Endothelial cell of umbilical vein (primary cell): ENCODE data around the gene MIXL1. TPM values are rescaled to one million over a fixed set of nuclear protein-coding genes. Genes with fewer than 3 reads are reported as not detected.

Source experiments
- BruUV-seq: library from RNA; stranded (reverse); fragments of 400-500 nt; replicated peaks from 2 replicates; lab custom pipeline; 2021; lab: Mats Ljungman, UMichigan
- CTCF ChIA-PET: fragments of 300-600, 350-600 bp; sonication (Branson Sonifier 250); formaldehyde crosslinking; loops from one replicate; lab custom pipeline; 2021; ENCODE audit warnings: antibody characterized with exemption, inconsistent platforms; lab: Charles Lee
- POLR2A ChIA-PET: fragments of 300-600, 350-600 bp; sonication (Branson Sonifier 250); formaldehyde crosslinking; loops from one replicate; lab custom pipeline; 2021; ENCODE audit warnings: antibody characterized with exemption, inconsistent platforms; lab: Charles Lee
- DNase-seq: peaks from one replicate; pipeline ENCODE4 v3.0.0-alpha.2; 2011; ENCODE audit warnings: low read depth, low spot score
- FAIRE-seq: peaks from 2 replicates; lab custom pipeline; 2011; peaks lifted over from hg19 to GRCh38; lab: Jason Lieb, UNC
- H2AFZ ChIP-seq: 2 replicates; pipeline ENCODE4 v1.6.0; 2012; ENCODE audit warnings: low read depth, low read length, control low read depth, inconsistent platforms
- H3K27ac ChIP-seq: 2 replicates; pipeline ENCODE4 v1.5.1; 2011; ENCODE audit warnings: low read depth, mild to moderate bottlenecking, control low read depth, low read length, moderate library complexity; ENCODE audit not compliant: insufficient read depth
- H3K27me3 ChIP-seq, 2 experiments: 2 replicates each; pipeline versions ENCODE4 v1.6.0 to v1.6.1; 2011; ENCODE audit warnings: low read length in 2 of 2, mixed read lengths in 1 of 2; ENCODE audit not compliant: control insufficient read depth in 2 of 2, insufficient read depth in 2 of 2
- H3K36me3 ChIP-seq, 2 experiments: 2 replicates in 1 of 2; 3 replicates in 1 of 2; pipeline ENCODE4 v1.5.1; 2011; ENCODE audit warnings: low read length in 2 of 2, mild to moderate bottlenecking in 1 of 2, moderate library complexity in 1 of 2; ENCODE audit not compliant: control insufficient read depth in 2 of 2, insufficient read depth in 2 of 2; ENCODE audit errors: extremely low read depth in 1 of 2
- H3K4me1 ChIP-seq: 3 replicates; pipeline ENCODE4 v1.5.1; 2011; ENCODE audit warnings: mild to moderate bottlenecking, low read length; ENCODE audit not compliant: control insufficient read depth, insufficient read depth; ENCODE audit errors: extremely low read depth
- H3K4me2 ChIP-seq: 2 replicates; pipeline ENCODE4 v1.6.1; 2011; ENCODE audit warnings: low read length, control low read depth, mixed read lengths; ENCODE audit not compliant: insufficient read depth
- H3K4me3 ChIP-seq, 3 experiments: fragments of 200-600 bp in 1 of 3; sonication (generic), shearing (Covaris generic) in 1 of 3; replicated peaks in 1 of 3; 2 replicates each; pipeline ENCODE4 v1.5.1; 2011 to 2016; ENCODE audit warnings: control low read depth in 3 of 3, low read length in 3 of 3, mild to moderate bottlenecking in 2 of 3, inconsistent platforms in 1 of 3, low read depth in 1 of 3, moderate library complexity in 1 of 3; ENCODE audit not compliant: insufficient read depth in 1 of 3
- H3K79me2 ChIP-seq: 2 replicates; pipeline ENCODE4 v1.6.0; 2012; ENCODE audit warnings: low read length, inconsistent platforms; ENCODE audit not compliant: control insufficient read depth, insufficient read depth
- H3K9ac ChIP-seq: replicated peaks from 2 replicates; pipeline ENCODE3; 2011; ENCODE audit warnings: low read length, control low read depth; ENCODE audit not compliant: insufficient read depth; ENCODE audit errors: extremely low read depth
- H3K9me1 ChIP-seq: replicated peaks from 3 replicates; pipeline ENCODE4 v1.6.0; 2011; ENCODE audit warnings: mild to moderate bottlenecking, low read length; ENCODE audit not compliant: control insufficient read depth, insufficient read depth; ENCODE audit errors: extremely low read depth
- H3K9me3 ChIP-seq: replicated peaks from 2 replicates; pipeline ENCODE4 v1.5.1; 2012; ENCODE audit warnings: low read length, inconsistent platforms; ENCODE audit not compliant: control insufficient read depth, insufficient read depth
- H4K20me1 ChIP-seq: replicated peaks from 2 replicates; pipeline ENCODE3; 2011; ENCODE audit warnings: mild to moderate bottlenecking, low read length; ENCODE audit not compliant: control insufficient read depth, insufficient read depth; ENCODE audit errors: extremely low read depth
- EZH2 ChIP-seq: IDR thresholded peaks from 2 replicates; pipeline ENCODE4 v1.6.1; 2012; ENCODE audit warnings: borderline replicate concordance, low read depth, mild to moderate bottlenecking, moderate library complexity, low read length, inconsistent platforms; ENCODE audit not compliant: severe bottlenecking
- FOS ChIP-seq: IDR thresholded peaks from 2 replicates; pipeline ENCODE4 v1.6.1; 2011; ENCODE audit warnings: mild to moderate bottlenecking, low read length, moderate library complexity, borderline replicate concordance; ENCODE audit not compliant: insufficient read depth
- GATA2 ChIP-seq: IDR thresholded peaks from 2 replicates; pipeline ENCODE4 v1.7.0; 2011; ENCODE audit warnings: low read depth, mild to moderate bottlenecking, moderate library complexity, mixed read lengths, low read length; ENCODE audit not compliant: insufficient read length, insufficient read depth
- JUN ChIP-seq: IDR thresholded peaks from 2 replicates; pipeline ENCODE4 v1.6.1; 2011; ENCODE audit warnings: borderline replicate concordance, low read depth; ENCODE audit not compliant: insufficient read length, insufficient read depth
- MYC ChIP-seq: IDR thresholded peaks from one replicate; pipeline ENCODE4 v1.6.1; 2011; ENCODE audit warnings: mild to moderate bottlenecking, low read depth, low read length
- POLR2A ChIP-seq: IDR thresholded peaks from 2 replicates; pipeline ENCODE4 v1.6.1; 2012; ENCODE audit warnings: low read depth, mild to moderate bottlenecking, control low read depth, low read length
- POLR2AphosphoS5 ChIP-seq: IDR thresholded peaks from 2 replicates; pipeline ENCODE4 v1.6.1; 2012; ENCODE audit warnings: low read depth, mild to moderate bottlenecking, control low read depth, low read length, moderate library complexity; ENCODE audit not compliant: insufficient read depth
- dilution Hi-C: fragments of 300-500 bp; cut with MboI; formaldehyde crosslinking; loops from one replicate; pipeline ENCODE4 v1.15.0; 2019; ENCODE audit warnings: low sequenced_read_pairs; ENCODE audit not compliant: extremely low pct_ligation_motif_present
- intact Hi-C: fragments of 100-400 bp; cut with micrococcal nuclease; formaldehyde crosslinking; loops from one replicate; pipeline ENCODE4 v1.10.0; 2022
- polyA plus RNA-seq, 4 experiments: library from polyadenylated mRNA; depleted of rRNA in 3 of 4; stranded (reverse) in 3 of 4; unstranded in 1 of 4; fragments of >200 nt; gene quantifications; 2 replicates each; pipeline versions ENCODE4 v1.2.1 to v1.2.3, GENCODE V29; 2011 to 2012; ENCODE audit warnings: missing spikeins in 1 of 4
- total RNA-seq: library from RNA; stranded (reverse); gene quantifications from 2 replicates; pipeline ENCODE4 v1.2.3, GENCODE V29; 2021
- TF ChIP-seq, protein P1 (sequence below): IDR thresholded peaks from 2 replicates; pipeline ENCODE4 v1.6.1; 2011; ENCODE audit not compliant: insufficient read depth, insufficient read length
- TF ChIP-seq, protein P2 (sequence below), 2 donors: IDR thresholded peaks; 1 replicate in 1 of 2; 2 replicates in 1 of 2; pipeline ENCODE4 v1.5.1; 2011; ENCODE audit warnings: low read length in 2 of 2, mild to moderate bottlenecking in 2 of 2, moderate library complexity in 2 of 2, control low read depth in 1 of 2, inconsistent platforms in 1 of 2, low read depth in 1 of 2; ENCODE audit not compliant: insufficient read depth in 1 of 2; ENCODE audit errors: extremely low read depth in 1 of 2

Gene MIXL1
- total and polyA plus RNA-seq, 2 donors (not counting 3 experiments of a cell fraction or from before 2014, with no cell fraction given): 0.58 to 1.2 TPM

DNA sequence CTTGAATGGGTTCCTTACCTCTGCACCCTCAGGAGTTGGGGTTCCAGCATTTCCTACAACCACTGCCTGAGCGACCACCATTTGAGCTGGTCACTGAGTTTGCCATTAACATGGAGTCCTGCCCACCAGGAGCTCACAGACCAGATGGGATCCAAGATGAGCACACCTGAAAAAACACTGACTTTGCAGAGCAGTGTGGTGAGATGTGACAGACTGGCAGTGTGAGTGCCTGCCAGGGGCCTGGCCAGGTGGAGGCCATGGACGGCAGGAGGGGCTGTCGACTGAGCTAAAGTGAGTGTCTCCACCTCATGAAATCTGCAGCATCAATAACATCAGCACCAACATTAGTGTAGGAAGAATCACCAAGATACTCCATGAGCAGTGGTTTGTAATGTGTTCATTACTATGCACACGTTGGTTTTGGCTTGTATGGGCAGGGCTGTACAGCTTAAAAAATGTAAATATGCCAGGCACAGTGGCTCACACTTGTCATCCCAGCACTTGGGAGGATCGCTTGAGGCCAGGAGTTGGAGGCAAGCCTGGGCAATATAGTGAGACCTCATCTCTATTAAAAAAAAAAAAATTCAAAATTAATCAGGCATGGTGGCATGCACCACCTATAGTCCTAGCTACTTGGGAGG lies 12.2 kb upstream of the MIXL1 start:
- no peaks in the 10 kb centered on the region for H3K36me3 ChIP-seq
- intact Hi-C loops (no loop called here), dilution Hi-C loops (no loop called here)
- no peak overlapping the region for H2AFZ ChIP-seq
- no peaks in the 10 kb centered on the region for H4K20me1 ChIP-seq
- H3K27ac ChIP-seq: no peak overlapping the region
- H3K27me3 ChIP-seq: no peaks in the 10 kb centered on the region
- FAIRE-seq: no peak
- no peaks in the 10 kb centered on the region for H3K4me1 ChIP-seq
- no peak overlapping the region for H3K4me3 ChIP-seq
- H3K9ac ChIP-seq: no peak overlapping the region
- CTCF ChIA-PET: interaction anchor here (1.6 to 1.7 kb wide), 2 partner anchors 14 to 86 kb away, joined by 4 to 7 read pairs; no protein-coding TSS in a partner anchor
- H3K9me3 ChIP-seq: no peaks in the 10 kb centered on the region
- H3K4me2 ChIP-seq: no peak overlapping the region
- DNase-seq: no peak
- BruUV-seq: no TSS peak
- H3K79me2 ChIP-seq: no peaks in the 10 kb centered on the region
- H3K9me1 ChIP-seq: no peaks in the 10 kb centered on the region
- POLR2A ChIA-PET: no interaction called here
- TF ChIP-seq EZH2: no peak
- TF ChIP-seq, protein P1, sequence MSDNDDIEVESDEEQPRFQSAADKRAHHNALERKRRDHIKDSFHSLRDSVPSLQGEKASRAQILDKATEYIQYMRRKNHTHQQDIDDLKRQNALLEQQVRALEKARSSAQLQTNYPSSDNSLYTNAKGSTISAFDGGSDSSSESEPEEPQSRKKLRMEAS: no peak
- TF ChIP-seq POLR2AphosphoS5: no peak
- no peak for TF ChIP-seq POLR2A
- TF ChIP-seq FOS: no peak
- no peak for TF ChIP-seq GATA2
- TF ChIP-seq MYC: no peak
- TF ChIP-seq, protein P2, sequence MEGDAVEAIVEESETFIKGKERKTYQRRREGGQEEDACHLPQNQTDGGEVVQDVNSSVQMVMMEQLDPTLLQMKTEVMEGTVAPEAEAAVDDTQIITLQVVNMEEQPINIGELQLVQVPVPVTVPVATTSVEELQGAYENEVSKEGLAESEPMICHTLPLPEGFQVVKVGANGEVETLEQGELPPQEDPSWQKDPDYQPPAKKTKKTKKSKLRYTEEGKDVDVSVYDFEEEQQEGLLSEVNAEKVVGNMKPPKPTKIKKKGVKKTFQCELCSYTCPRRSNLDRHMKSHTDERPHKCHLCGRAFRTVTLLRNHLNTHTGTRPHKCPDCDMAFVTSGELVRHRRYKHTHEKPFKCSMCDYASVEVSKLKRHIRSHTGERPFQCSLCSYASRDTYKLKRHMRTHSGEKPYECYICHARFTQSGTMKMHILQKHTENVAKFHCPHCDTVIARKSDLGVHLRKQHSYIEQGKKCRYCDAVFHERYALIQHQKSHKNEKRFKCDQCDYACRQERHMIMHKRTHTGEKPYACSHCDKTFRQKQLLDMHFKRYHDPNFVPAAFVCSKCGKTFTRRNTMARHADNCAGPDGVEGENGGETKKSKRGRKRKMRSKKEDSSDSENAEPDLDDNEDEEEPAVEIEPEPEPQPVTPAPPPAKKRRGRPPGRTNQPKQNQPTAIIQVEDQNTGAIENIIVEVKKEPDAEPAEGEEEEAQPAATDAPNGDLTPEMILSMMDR (IDR thresholded peaks at IDR 0.05; ENCODE audit: extremely low read depth in 1 of 2, insufficient read depth in 1 of 2, low read depth in 1 of 2, low read length in 2 of 2): no peak
- TF ChIP-seq JUN: no peak
